Measurements from ENCODE around the gene MDM1.

MDM1 gene

GRCh38 chr12:68264158-68264855, 67.9 kb downstream of the MDM1 start:
- no peaks in the 10 kb centered on the region for H3K27me3 ChIP-seq (ENCODE audit: control insufficient read depth, insufficient read depth, low read length)
- no peaks in the 10 kb centered on the region for H3K9me3 ChIP-seq (ENCODE audit: control insufficient read depth, insufficient read depth, low read length)
- no peak overlapping the region for H3K9ac ChIP-seq (ENCODE audit: low read depth, low read length)
- no peaks in the 10 kb centered on the region for H3K36me3 ChIP-seq (ENCODE audit: control insufficient read depth, insufficient read depth, low read length)
- H3K4me1 ChIP-seq (ENCODE audit: control insufficient read depth, insufficient read depth, low read length) = no peaks in the 10 kb centered on the region
- H3K4me3 ChIP-seq (ENCODE audit: low read depth, low read length) = no peak overlapping the region

GRCh38 chr12:68263366-68263765, 68.8 kb downstream of the MDM1 start:
- Histone ChIP-seq H3K9ac (ENCODE audit: low read depth, low read length) (no peak overlapping the region), H3K4me3 (ENCODE audit: low read depth, low read length) (no peak overlapping the region), H3K36me3 (ENCODE audit: control insufficient read depth, insufficient read depth, low read length) (no peaks in the 10 kb centered on the region), H3K27me3 (ENCODE audit: control insufficient read depth, insufficient read depth, low read length) (no peaks in the 10 kb centered on the region), H3K9me3 (ENCODE audit: control insufficient read depth, insufficient read depth, low read length) (no peaks in the 10 kb centered on the region), H3K4me1 (ENCODE audit: control insufficient read depth, insufficient read depth, low read length) (no peaks in the 10 kb centered on the region)

DNA sequence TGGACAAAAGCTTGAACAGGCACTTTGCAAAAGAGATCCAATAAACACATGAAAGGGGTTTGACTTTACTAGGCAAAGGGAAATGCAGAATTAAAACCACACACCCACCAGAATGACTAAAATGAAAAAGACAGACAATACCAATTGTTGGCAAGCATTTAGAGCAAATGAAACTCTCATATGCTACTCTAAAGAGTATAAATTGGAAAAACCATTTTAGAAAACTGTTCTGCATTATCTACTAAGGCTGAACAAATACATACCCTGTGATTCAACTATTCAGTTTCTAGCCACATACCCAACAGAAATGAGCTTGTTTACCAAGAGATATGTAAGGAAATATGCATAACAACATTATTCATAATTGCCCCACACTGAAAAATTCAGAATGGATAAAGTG, 70.3 kb downstream of the MDM1 start:
- H3K27me3 ChIP-seq (ENCODE audit: control insufficient read depth, insufficient read depth, low read length) = no peaks in the 10 kb centered on the region
- no peak overlapping the region for H3K9ac ChIP-seq (ENCODE audit: low read depth, low read length)
- H3K4me1 ChIP-seq (ENCODE audit: control insufficient read depth, insufficient read depth, low read length) = no peaks in the 10 kb centered on the region
- H3K4me3 ChIP-seq (ENCODE audit: low read depth, low read length) = no peak overlapping the region
- H3K36me3 ChIP-seq (ENCODE audit: control insufficient read depth, insufficient read depth, low read length) = no peaks in the 10 kb centered on the region
- no peaks in the 10 kb centered on the region for H3K9me3 ChIP-seq (ENCODE audit: control insufficient read depth, insufficient read depth, low read length)

- no peaks in the 10 kb centered on the region for H3K9me3 ChIP-seq (ENCODE audit: control insufficient read depth, insufficient read depth, low read length)
- no peaks in the 10 kb centered on the region for H3K4me1 ChIP-seq (ENCODE audit: control insufficient read depth, insufficient read depth, low read length)
- H3K27me3 ChIP-seq (ENCODE audit: control insufficient read depth, insufficient read depth, low read length) = no peaks in the 10 kb centered on the region
- H3K9ac ChIP-seq (ENCODE audit: low read depth, low read length) = no peak overlapping the region
- no peak overlapping the region for H3K4me3 ChIP-seq (ENCODE audit: low read depth, low read length)
- H3K36me3 ChIP-seq (ENCODE audit: control insufficient read depth, insufficient read depth, low read length) = no peaks in the 10 kb centered on the region
Observed at GRCh38 chr12:68260153-68260552, 72.0 kb downstream of the MDM1 start.

DNA sequence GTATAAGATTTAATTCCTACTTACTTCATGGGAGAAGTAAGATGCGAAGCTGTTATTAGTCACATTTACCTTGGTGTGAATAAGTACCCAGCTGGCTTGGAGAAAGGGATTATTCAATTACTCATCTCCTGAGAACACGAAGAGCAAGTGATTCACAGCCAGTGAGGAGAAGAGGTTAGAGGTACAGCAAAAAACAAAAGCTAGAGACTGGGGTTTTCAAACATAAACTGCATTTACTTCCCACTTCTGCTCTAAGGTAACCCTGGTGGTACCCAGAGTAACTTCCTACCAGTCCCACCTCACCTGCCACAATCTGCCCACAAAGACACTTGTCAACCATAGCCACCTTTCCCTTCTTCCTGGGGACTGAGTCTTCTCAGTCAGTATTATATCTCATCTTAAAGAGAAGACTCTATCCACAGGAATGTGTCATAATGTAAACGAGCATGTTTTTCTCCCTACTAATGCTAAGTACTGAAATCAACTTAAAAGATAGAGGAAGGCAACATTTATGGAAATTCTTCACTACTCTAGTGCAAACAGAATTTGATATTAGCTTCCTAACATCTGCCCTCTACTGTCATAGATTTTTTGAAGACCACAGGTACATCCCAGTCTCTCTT, 72.7 kb downstream of the MDM1 start:
- H3K4me1 ChIP-seq (ENCODE audit: control insufficient read depth, insufficient read depth, low read length) = no peaks in the 10 kb centered on the region
- no peaks in the 10 kb centered on the region for H3K27me3 ChIP-seq (ENCODE audit: control insufficient read depth, insufficient read depth, low read length)
- no peak overlapping the region for H3K9ac ChIP-seq (ENCODE audit: low read depth, low read length)
- no peaks in the 10 kb centered on the region for H3K36me3 ChIP-seq (ENCODE audit: control insufficient read depth, insufficient read depth, low read length)
- H3K9me3 ChIP-seq (ENCODE audit: control insufficient read depth, insufficient read depth, low read length) = no peaks in the 10 kb centered on the region
- no peak overlapping the region for H3K4me3 ChIP-seq (ENCODE audit: low read depth, low read length)

- H3K36me3 ChIP-seq (ENCODE audit: control insufficient read depth, insufficient read depth, low read length) = no peaks in the 10 kb centered on the region
- H3K4me1 ChIP-seq (ENCODE audit: control insufficient read depth, insufficient read depth, low read length) = no peaks in the 10 kb centered on the region
- no peaks in the 10 kb centered on the region for H3K9me3 ChIP-seq (ENCODE audit: control insufficient read depth, insufficient read depth, low read length)
- no peaks in the 10 kb centered on the region for H3K27me3 ChIP-seq (ENCODE audit: control insufficient read depth, insufficient read depth, low read length)
- no peak within 1 kb of the TSS for H3K9ac ChIP-seq (ENCODE audit: low read depth, low read length)
- no peak within 1 kb of the TSS for H3K4me3 ChIP-seq (ENCODE audit: low read depth, low read length)
Observed at GRCh38 chr12:68253504-68253903, 78.7 kb downstream of the MDM1 start, which contains the start of gene IL22. TSS of gene IL22 (minus strand) at chr12:68253604. CDS start at chr12:68253448, 156 bp downstream.

GRCh38 chr12:68252077-68252476, 80.1 kb downstream of the MDM1 start:
- Histone ChIP-seq H3K9ac (ENCODE audit: low read depth, low read length) (no peak overlapping the region), H3K27me3 (ENCODE audit: control insufficient read depth, insufficient read depth, low read length) (no peaks in the 10 kb centered on the region), H3K36me3 (ENCODE audit: control insufficient read depth, insufficient read depth, low read length) (no peaks in the 10 kb centered on the region), H3K4me3 (ENCODE audit: low read depth, low read length) (no peak overlapping the region), H3K9me3 (ENCODE audit: control insufficient read depth, insufficient read depth, low read length) (no peaks in the 10 kb centered on the region), H3K4me1 (ENCODE audit: control insufficient read depth, insufficient read depth, low read length) (no peaks in the 10 kb centered on the region)

GRCh38 chr12:68250454-68250853, 81.7 kb downstream of the MDM1 start:
- Histone ChIP-seq H3K27me3 (ENCODE audit: control insufficient read depth, insufficient read depth, low read length) (no peaks in the 10 kb centered on the region), H3K4me1 (ENCODE audit: control insufficient read depth, insufficient read depth, low read length) (no peaks in the 10 kb centered on the region), H3K4me3 (ENCODE audit: low read depth, low read length) (no peak overlapping the region), H3K9ac (ENCODE audit: low read depth, low read length) (no peak overlapping the region), H3K9me3 (ENCODE audit: control insufficient read depth, insufficient read depth, low read length) (no peaks in the 10 kb centered on the region), H3K36me3 (ENCODE audit: control insufficient read depth, insufficient read depth, low read length) (no peaks in the 10 kb centered on the region)

DNA sequence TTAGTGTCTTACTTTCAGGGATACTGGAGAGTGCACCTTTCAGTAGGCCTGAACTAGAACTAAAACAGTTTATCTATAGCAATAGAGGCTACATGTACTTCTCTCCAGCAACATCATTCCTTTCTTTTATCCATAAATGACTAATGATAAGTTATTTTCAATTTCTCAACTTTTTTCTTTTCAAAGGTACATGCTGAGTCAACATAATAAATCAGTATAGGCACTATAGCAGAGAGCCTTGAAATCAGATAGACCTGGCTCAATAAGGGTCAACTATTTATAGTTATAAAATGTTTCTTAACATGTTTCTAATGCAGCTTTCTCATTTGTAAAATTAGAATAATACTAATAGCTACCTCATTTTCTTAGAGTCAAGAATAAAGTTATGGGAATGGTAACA, 84.4 kb downstream of the MDM1 start:
- Histone ChIP-seq H3K36me3 (ENCODE audit: control insufficient read depth, insufficient read depth, low read length) (no peaks in the 10 kb centered on the region), H3K9ac (ENCODE audit: low read depth, low read length) (no peak overlapping the region), H3K4me1 (ENCODE audit: control insufficient read depth, insufficient read depth, low read length) (no peaks in the 10 kb centered on the region), H3K4me3 (ENCODE audit: low read depth, low read length) (no peak overlapping the region), H3K9me3 (ENCODE audit: control insufficient read depth, insufficient read depth, low read length) (no peaks in the 10 kb centered on the region), H3K27me3 (ENCODE audit: control insufficient read depth, insufficient read depth, low read length) (no peaks in the 10 kb centered on the region)

DNA sequence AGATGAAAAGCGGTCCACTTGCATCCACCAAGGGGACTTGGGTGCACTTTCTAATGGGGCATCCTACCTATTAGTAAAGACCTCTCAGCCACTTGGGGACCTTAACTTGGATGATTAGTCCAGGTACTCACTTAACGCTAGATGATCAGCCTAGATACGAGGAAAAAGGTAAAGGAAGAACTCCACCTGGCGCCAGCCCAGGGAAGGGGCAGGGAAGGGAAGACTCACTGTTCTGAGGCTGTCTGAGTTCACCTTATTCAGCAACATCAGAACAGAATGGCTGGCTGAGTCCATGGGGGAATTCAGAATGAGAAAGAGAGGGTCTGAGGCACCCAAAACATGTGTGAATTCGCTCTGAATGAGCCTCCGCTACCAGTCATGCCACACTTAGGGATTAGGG, 85.8 kb downstream of the MDM1 start:
- Histone ChIP-seq H3K36me3 (ENCODE audit: control insufficient read depth, insufficient read depth, low read length) (no peaks in the 10 kb centered on the region), H3K27me3 (ENCODE audit: control insufficient read depth, insufficient read depth, low read length) (no peaks in the 10 kb centered on the region), H3K4me3 (ENCODE audit: low read depth, low read length) (no peak overlapping the region), H3K9ac (ENCODE audit: low read depth, low read length) (no peak overlapping the region), H3K9me3 (ENCODE audit: control insufficient read depth, insufficient read depth, low read length) (no peaks in the 10 kb centered on the region), H3K4me1 (ENCODE audit: control insufficient read depth, insufficient read depth, low read length) (no peaks in the 10 kb centered on the region)

DNA sequence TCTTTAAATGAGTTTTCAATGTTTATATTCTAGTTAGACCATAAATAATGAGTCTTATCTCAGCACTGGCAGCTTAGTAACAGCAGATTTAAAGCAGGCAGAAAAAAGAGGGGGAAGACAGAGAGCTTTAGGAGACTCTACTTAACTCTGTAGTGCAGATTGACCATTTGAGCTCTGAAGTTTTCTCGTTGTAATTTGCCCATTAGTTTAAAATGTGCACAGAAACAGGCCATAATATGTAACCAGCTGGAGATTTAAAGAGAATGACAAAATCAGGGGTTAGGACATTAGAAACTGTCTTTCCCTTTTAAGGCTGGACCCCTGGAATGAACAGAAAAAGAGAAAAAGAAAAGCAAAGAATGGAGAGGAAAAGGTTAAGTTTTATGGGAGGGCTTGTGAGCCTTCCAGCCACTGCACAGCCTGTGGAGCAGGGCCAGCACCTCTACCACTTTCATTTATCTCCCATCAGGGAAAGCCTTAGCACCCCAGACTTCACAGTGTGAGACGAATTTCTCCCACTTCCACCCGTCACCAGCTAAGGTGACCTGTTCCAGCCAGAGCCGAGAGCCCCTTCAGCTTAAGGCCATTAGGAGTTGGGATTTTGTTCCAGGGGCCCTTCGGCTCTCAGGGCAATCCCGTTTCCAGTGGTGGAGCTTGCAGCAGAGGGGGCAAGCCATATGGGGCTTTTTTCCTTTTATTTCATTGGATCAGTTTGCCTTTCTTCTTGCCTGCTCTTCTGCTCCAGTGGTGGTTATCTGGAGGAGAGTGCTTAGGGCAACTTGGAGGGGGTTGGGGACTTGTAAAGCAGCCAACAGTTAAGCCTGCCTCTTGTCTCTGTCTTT, 86.8 kb downstream of the MDM1 start:
- H3K9ac ChIP-seq (ENCODE audit: low read depth, low read length) = no peak overlapping the region
- no peaks in the 10 kb centered on the region for H3K9me3 ChIP-seq (ENCODE audit: control insufficient read depth, insufficient read depth, low read length)
- H3K27me3 ChIP-seq (ENCODE audit: control insufficient read depth, insufficient read depth, low read length) = no peaks in the 10 kb centered on the region
- no peaks in the 10 kb centered on the region for H3K36me3 ChIP-seq (ENCODE audit: control insufficient read depth, insufficient read depth, low read length)
- H3K4me1 ChIP-seq (ENCODE audit: control insufficient read depth, insufficient read depth, low read length) = no peaks in the 10 kb centered on the region
- H3K4me3 ChIP-seq (ENCODE audit: low read depth, low read length) = no peak overlapping the region

Data from iPS-15b (cell line).